WTC11 (cell line): Measurements from ENCODE around the gene RPS25. TPM values are rescaled to one million over a fixed set of nuclear protein-coding genes. Genes with fewer than 3 reads are reported as not detected.

Experiments
- ATAC-seq: fragments of 200-7000 bp; cut with Tn5 transposase; 2 replicates; pipeline ENCODE4 v1.10.0; 2021; ENCODE audit warnings: mild to moderate bottlenecking, moderate library complexity
- CTCF ChIA-PET: fragments of 300-600 bp; sonication (Branson Sonifier 250); formaldehyde crosslinking; loops from one replicate; lab custom pipeline; 2021; ENCODE audit warnings: antibody characterized with exemption; lab: Charles Lee
- POLR2A ChIA-PET: fragments of 350-600 bp; sonication (Branson Sonifier 250); formaldehyde crosslinking; loops from one replicate; lab custom pipeline; 2021; ENCODE audit warnings: antibody characterized with exemption; lab: Charles Lee
- DNase-seq: peaks from one replicate; pipeline ENCODE4 v3.0.0; 2021; ENCODE audit warnings: low spot score
- H3K27ac Mint-ChIP-seq: 2 replicates; pipeline ENCODE4 v1.8.0; 2021; ENCODE audit warnings: mixed read lengths
- H3K27me3 Mint-ChIP-seq: 2 replicates; pipeline ENCODE4 v1.8.0; 2021; ENCODE audit warnings: low read depth, mild to moderate bottlenecking, moderate library complexity, mixed read lengths
- H3K36me3 Mint-ChIP-seq: 2 replicates; pipeline ENCODE4 v1.8.0; 2021; ENCODE audit warnings: mixed read lengths
- H3K4me1 Mint-ChIP-seq: 2 replicates; pipeline ENCODE4 v1.8.0; 2022; ENCODE audit warnings: mixed read lengths
- H3K4me3 Mint-ChIP-seq: 2 replicates; pipeline ENCODE4 v1.8.0; 2021; ENCODE audit warnings: mild to moderate bottlenecking, moderate library complexity, mixed read lengths
- H3K9me3 Mint-ChIP-seq: 2 replicates; pipeline ENCODE4 v1.8.0; 2021; ENCODE audit warnings: mixed read lengths
- CDX4 ChIP-seq: fragments of 250-450 bp; sonication (Bioruptor Pico); IDR thresholded peaks from 2 replicates; pipeline ENCODE4 v1.9.0; 2021; ENCODE audit warnings: moderate library complexity, mild to moderate bottlenecking, inconsistent platforms, borderline replicate concordance
- CREB1 ChIP-seq: sonication (generic); formaldehyde crosslinking; IDR thresholded peaks from 2 replicates; pipeline ENCODE4 v1.8.0; 2023; ENCODE audit warnings: mild to moderate bottlenecking, missing genetic modification reagents
- CTCF ChIP-seq: fragments of 200-600 bp; IDR thresholded peaks from 2 replicates; pipeline ENCODE4 v1.8.0; 2022; ENCODE audit warnings: antibody characterized with exemption
- E2F5 ChIP-seq: sonication (generic); formaldehyde crosslinking; IDR thresholded peaks from 2 replicates; pipeline ENCODE4 v1.8.1; 2022; ENCODE audit warnings: mild to moderate bottlenecking, moderate library complexity, missing genetic modification reagents
- FOXJ3 ChIP-seq: sonication (generic); formaldehyde crosslinking; IDR thresholded peaks from 2 replicates; pipeline ENCODE4 v1.9.0; 2021; ENCODE audit warnings: missing genetic modification reagents, mild to moderate bottlenecking, borderline replicate concordance
- GTF2I ChIP-seq: fragments of 250-450 bp; sonication (Bioruptor Pico); conservative IDR thresholded peaks from 2 replicates; pipeline ENCODE4 v1.4.0; 2021; ENCODE audit warnings: mild to moderate bottlenecking
- MLX ChIP-seq: sonication (generic); formaldehyde crosslinking; IDR thresholded peaks from 2 replicates; pipeline ENCODE4 v1.8.1; 2023; ENCODE audit warnings: mild to moderate bottlenecking, missing genetic modification reagents, moderate library complexity
- MXD4 ChIP-seq: fragments of 250-450 bp; sonication (Bioruptor Pico); IDR thresholded peaks from 2 replicates; pipeline ENCODE4 v1.8.0; 2021; ENCODE audit warnings: mild to moderate bottlenecking, moderate library complexity, borderline replicate concordance
- NFE2L1 ChIP-seq: sonication (generic); formaldehyde crosslinking; IDR thresholded peaks from 2 replicates; pipeline ENCODE4 v1.8.1; 2023; ENCODE audit warnings: missing genetic modification reagents
- NFYB ChIP-seq: sonication (generic); formaldehyde crosslinking; conservative IDR thresholded peaks from 2 replicates; pipeline ENCODE4 v1.8.0; 2022; ENCODE audit warnings: low read depth, missing genetic modification reagents
- NR1H2 ChIP-seq: sonication (generic); formaldehyde crosslinking; IDR thresholded peaks from 2 replicates; pipeline ENCODE4 v1.9.0; 2021; ENCODE audit warnings: mild to moderate bottlenecking, moderate library complexity, missing genetic modification reagents
- SMAD4 ChIP-seq: sonication (generic); formaldehyde crosslinking; IDR thresholded peaks from 2 replicates; pipeline ENCODE4 v1.8.0; 2022; ENCODE audit warnings: mild to moderate bottlenecking, missing genetic modification reagents
- SOX15 ChIP-seq: fragments of 250-450 bp; sonication (Bioruptor Pico); IDR thresholded peaks from 2 replicates; pipeline ENCODE4 v1.9.0; 2021; ENCODE audit warnings: mild to moderate bottlenecking
- STAT6 ChIP-seq: sonication (generic); formaldehyde crosslinking; conservative IDR thresholded peaks from 2 replicates; pipeline ENCODE4 v1.8.1; 2023; ENCODE audit warnings: mild to moderate bottlenecking, low read depth, missing genetic modification reagents, moderate library complexity
- ZNF121 ChIP-seq: sonication (generic); formaldehyde crosslinking; IDR thresholded peaks from 2 replicates; pipeline ENCODE4 v1.8.0; 2023; ENCODE audit warnings: missing genetic modification reagents
- ZNF219 ChIP-seq: sonication (generic); formaldehyde crosslinking; IDR thresholded peaks from 2 replicates; pipeline ENCODE4 v1.8.0; 2023; ENCODE audit warnings: missing genetic modification reagents, mild to moderate bottlenecking, borderline replicate concordance
- ZNF317 ChIP-seq: sonication (generic); formaldehyde crosslinking; IDR thresholded peaks from 2 replicates; pipeline ENCODE4 v1.8.1; 2023; ENCODE audit warnings: low read depth, mild to moderate bottlenecking, moderate library complexity, missing genetic modification reagents, borderline replicate concordance
- ZNF423 ChIP-seq: fragments of 250-450 bp; sonication (Bioruptor Pico); IDR thresholded peaks from 2 replicates; pipeline ENCODE4 v2.1.2; 2022; ENCODE audit warnings: mild to moderate bottlenecking, moderate library complexity
- ZNF425 ChIP-seq: fragments of 250-450 bp; sonication (Bioruptor Pico); conservative IDR thresholded peaks from 2 replicates; pipeline ENCODE4 v1.9.0; 2021; ENCODE audit warnings: mild to moderate bottlenecking
- total RNA-seq: library from RNA; stranded (reverse); gene quantifications from 3 replicates; pipeline ENCODE4 v1.2.3, GENCODE V29; 2021

Gene RPS25
- total RNA-seq, 1 experiment from 2014 or later: 1,349 TPM

GRCh38 chr11:119025099-119025473, 6.9 kb upstream of the RPS25 start:
- H3K9me3 Mint-ChIP-seq: no peaks in the 10 kb centered on the region
- DNase-seq (no peak), ATAC-seq (peak; percentile 22)
- TF ChIP-seq SMAD4 (CRISPR knock-in tag) (no peak), ZNF423 (CRISPR knock-in tag) (no peak), CTCF (no peak), FOXJ3 (CRISPR knock-in tag) (no peak), NFE2L1 (CRISPR knock-in tag) (no peak), GTF2I (CRISPR knock-in tag) (no peak), SOX15 (CRISPR knock-in tag) (no peak), MXD4 (no peak), NFYB (CRISPR knock-in tag) (no peak), E2F5 (CRISPR knock-in tag) (no peak), CDX4 (CRISPR knock-in tag) (no peak), NR1H2 (CRISPR knock-in tag) (no peak), MLX (no peak), ZNF121 (CRISPR knock-in tag) (no peak), ZNF219 (CRISPR knock-in tag) (no peak), ZNF317 (CRISPR knock-in tag) (no peak), CREB1 (no peak), ZNF425 (CRISPR knock-in tag) (no peak), STAT6 (CRISPR knock-in tag) (no peak)
- peaks cover 56% of the 10 kb centered on the region for H3K36me3 Mint-ChIP-seq
- ChIA-PET POLR2A (no interaction called here), CTCF (interaction anchor here (0.5 kb wide), 1 partner anchor 11 kb away, joined by 6 read pairs; no protein-coding TSS in a partner anchor)
- peaks cover 19% of the 10 kb centered on the region for H3K4me1 Mint-ChIP-seq
- H3K27me3 Mint-ChIP-seq: no peaks in the 10 kb centered on the region
- H3K4me3 Mint-ChIP-seq: no peak overlapping the region
- 0 out of 2 replicates have a peak overlapping the region, but pooled peaks have one; percentile 70 for H3K27ac Mint-ChIP-seq
